GM12801 (cell line): ENCODE results near the gene C5orf15.

Experiments
- TF ChIP-seq, protein P1 (sequence below): IDR thresholded peaks from one replicate; pipeline ENCODE4 v1.5.1; 2011; ENCODE audit warnings: control low read depth; ENCODE audit not compliant: insufficient read length; ENCODE audit errors: extremely low read depth

The C5orf15 gene

DNA sequence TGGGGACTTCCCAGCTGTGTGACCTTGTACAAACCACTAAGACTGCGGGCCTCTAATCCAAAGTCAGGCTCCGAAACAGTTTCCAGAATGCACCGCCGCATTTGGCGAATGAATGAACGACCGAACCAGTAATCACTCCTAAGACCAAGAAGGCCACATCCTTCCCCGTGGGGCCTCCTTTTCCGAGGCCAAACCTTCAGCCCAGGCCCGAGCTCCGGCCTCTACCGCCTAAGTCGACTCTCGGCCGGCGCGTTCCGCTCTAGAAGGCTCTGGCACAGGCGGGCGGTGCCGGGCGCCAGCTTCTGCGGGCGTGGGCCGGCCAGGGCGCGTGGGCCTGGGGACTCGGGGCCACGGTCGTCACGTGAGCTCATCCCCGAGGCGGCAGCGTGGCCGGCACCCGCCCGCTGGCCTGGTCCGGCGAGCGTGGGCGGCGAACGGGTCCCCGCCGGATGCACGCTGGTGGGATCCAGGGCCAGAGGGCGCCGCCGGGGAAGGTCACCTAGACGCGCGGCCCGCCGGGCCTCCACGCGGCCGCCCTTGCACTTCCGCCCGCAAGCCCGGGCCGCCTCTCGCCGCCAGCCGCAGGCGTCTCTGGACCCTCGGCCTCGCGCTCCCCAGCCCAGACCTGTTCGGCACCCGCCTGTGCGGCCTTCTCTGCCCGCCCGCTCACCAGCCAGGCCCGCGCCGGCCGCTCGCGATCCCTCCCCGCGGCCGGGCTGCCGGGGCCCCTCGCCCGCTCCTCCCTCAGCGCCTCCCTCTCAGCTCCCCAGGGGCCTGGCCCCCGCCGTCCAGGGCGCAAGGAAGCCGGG lies 35.6 kb upstream of the C5orf15 start:
- TF ChIP-seq, protein P1, sequence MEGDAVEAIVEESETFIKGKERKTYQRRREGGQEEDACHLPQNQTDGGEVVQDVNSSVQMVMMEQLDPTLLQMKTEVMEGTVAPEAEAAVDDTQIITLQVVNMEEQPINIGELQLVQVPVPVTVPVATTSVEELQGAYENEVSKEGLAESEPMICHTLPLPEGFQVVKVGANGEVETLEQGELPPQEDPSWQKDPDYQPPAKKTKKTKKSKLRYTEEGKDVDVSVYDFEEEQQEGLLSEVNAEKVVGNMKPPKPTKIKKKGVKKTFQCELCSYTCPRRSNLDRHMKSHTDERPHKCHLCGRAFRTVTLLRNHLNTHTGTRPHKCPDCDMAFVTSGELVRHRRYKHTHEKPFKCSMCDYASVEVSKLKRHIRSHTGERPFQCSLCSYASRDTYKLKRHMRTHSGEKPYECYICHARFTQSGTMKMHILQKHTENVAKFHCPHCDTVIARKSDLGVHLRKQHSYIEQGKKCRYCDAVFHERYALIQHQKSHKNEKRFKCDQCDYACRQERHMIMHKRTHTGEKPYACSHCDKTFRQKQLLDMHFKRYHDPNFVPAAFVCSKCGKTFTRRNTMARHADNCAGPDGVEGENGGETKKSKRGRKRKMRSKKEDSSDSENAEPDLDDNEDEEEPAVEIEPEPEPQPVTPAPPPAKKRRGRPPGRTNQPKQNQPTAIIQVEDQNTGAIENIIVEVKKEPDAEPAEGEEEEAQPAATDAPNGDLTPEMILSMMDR, result no peak

DNA sequence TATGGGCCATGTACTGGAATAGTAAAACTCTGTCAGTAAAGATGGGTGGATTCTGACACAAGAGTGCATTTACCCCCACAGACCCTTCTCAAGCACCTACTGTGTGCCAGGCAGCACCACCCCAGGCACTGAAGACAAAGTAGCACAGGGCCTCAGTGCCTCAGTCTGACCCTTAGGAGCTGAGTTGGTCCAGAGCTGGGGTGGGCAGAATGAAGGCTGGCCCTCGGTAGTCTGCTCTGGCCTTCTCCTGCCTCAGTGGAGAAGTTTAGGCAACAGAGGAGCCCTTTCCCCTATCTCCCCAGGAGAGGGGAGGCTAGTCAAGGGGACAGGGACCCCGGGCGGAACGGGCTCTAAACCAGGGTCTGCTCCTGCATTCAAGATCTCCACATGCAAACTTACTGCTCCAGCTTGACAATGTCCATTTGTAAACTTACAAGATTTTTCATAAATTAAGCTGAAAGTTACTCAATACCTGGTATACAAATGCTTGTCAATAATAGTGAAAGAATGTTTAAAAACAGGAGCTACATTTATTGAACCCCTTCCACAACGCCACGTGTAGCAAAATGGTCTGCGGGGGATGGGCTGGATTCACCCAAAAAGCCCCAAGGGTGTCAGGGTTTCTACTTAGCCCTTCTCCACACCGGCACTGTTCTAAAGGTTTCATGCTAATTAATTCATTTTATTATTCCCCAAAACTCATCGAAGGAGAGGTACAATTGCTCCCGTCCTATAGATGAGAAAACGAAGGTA lies 34.8 kb upstream of the C5orf15 start:
- TF ChIP-seq, protein P1, result no peak

DNA sequence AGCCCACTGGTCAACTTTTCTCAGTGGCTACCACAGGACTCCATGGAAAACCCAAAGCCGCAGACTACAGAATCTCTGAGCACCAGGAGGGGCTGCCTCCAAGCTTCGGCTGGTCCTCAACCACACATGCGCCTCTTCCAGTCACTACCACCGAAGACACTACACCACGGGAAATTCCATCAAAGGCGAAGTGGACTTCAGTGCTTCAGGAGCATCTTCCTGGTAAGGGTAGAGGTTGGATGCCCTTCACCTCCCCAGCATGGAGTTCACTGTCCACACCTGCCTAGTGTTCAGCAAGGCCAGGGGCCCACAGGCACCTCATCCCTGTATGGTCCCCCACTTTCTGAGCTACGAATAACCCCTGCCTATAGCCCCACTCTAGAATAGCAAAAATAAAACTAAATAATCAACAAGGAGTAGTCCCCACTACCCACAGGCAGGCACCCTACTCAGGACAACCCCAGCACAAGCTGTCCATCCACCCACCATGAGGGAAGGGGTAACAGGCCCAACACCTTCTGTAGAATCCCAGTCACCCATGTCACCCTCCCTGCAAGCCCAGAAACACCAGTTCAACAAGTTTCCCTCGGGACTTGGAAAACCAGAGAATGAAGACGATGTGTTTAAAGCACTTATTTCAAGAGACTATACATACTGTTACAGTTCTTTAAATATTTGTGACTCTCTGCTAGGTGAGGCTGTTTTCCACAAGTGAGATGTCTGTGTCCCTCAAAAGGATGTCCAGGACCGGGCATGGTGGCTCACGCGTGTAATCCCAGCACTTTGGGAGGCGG lies 33.7 kb upstream of the C5orf15 start:
- TF ChIP-seq, protein P1, result no peak

DNA sequence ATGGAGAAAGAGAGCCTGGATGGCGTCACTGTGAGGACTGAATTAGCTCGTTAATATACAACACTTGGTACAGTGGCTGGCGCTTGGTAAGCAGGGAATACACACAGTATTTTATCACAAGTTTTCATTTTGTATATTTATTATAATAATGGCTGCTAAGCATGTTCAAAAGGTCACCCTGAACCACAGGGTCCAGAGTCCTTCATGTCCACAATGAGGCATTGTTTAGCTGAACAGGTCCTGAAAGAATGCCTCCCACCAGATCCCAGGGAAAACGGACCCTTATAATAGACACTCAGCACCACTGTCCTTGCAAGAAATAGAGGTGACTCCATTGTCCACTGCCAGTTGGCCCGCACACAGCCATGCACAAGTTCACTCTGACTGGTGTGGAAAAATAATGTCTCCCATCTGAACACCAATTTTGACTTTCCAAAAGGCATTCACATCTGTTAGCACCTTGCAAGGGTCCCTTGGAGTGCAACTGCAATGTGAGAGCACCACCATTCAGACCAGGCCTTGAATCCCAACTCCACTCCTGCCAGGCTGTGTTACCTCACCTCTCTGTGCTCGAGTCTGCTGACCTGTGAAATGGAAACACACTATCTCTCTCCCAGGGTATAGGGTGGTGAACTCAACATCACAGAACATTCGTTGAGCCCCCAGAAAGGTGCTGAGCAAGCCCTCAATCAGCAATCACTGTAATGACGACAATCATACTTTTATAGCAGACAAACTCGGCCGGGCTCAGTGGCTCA lies 32.5 kb upstream of the C5orf15 start:
- TF ChIP-seq, protein P1, result no peak

DNA sequence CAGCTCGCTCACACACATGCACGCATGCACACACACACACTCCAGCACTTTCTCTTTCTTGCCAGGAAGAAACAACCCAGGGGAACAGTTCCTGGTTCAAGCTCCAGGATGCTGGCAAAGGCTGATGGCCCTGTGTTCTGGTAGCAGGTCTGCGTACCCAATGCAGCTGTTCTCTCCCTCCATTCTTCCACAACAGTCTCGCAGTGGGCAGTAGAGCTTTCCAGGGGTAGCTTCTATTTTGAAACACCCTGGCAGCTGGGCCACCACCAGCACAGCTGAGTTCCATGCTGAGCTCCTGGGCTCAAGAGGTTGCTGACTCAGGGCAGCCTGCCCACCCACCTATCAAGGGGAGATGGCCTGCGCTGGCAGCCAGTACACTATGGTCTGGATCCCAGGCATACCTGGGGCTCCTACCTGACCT lies 31.7 kb upstream of the C5orf15 start:
- TF ChIP-seq, protein P1, result no peak

DNA sequence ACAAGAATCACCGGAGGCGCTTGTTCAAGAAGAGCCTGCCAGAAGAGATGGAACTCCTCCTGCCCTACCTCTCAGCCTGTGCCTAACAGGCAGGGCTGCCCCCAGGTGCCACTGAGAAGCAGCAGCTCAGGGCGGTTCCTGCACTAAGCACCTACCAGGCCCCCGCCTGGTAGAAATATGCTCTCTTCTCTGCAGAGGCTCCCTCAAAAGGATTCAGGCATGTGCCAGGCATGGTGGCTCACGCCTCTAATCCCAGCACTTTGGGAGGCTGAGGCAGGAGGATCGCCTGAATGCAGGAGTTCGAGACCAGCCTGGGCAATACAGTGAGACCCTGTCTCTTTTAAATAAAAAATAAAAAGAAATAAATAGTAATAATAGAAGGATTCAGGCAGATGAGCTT lies 30.4 kb upstream of the C5orf15 start:
- TF ChIP-seq, protein P1, result no peak
